DOHH2 (cell line): ENCODE data around the gene SALL2.

Experiments used
- H3F3A ChIP-seq: fragments of 200-600 bp; sonication (generic), shearing (Covaris generic); 2 replicates; pipeline ENCODE4 v1.6.0; 2016; ENCODE audit warnings: antibody characterized with exemption, mild to moderate bottlenecking; ENCODE audit not compliant: control insufficient read depth, insufficient read depth
- H3K27ac ChIP-seq: fragments of 200-600 bp; sonication (generic); 2 replicates; pipeline ENCODE4 v1.5.1; 2014; ENCODE audit warnings: low read depth, mild to moderate bottlenecking, low read length, moderate library complexity
- H3K27me3 ChIP-seq: fragments of 200-600 bp; sonication (generic); 2 replicates; pipeline ENCODE4 v1.6.1; 2014; ENCODE audit warnings: mild to moderate bottlenecking, low read length, mixed read lengths; ENCODE audit not compliant: control insufficient read depth
- H3K36me3 ChIP-seq: fragments of 200-600 bp; sonication (generic); 2 replicates; pipeline ENCODE4 v1.6.1; 2014; ENCODE audit warnings: mild to moderate bottlenecking, low read length, moderate library complexity, mixed read lengths; ENCODE audit not compliant: control insufficient read depth
- H3K4me1 ChIP-seq: fragments of 200-600 bp; sonication (generic); 2 replicates; pipeline ENCODE4 v1.6.1; 2014; ENCODE audit warnings: mild to moderate bottlenecking, low read length, mixed read lengths; ENCODE audit not compliant: control insufficient read depth
- H3K4me2 ChIP-seq: fragments of 200-600 bp; sonication (generic); 2 replicates; pipeline ENCODE4 v1.6.0; 2014; ENCODE audit warnings: mild to moderate bottlenecking, low read length, moderate library complexity
- H3K4me3 ChIP-seq: fragments of 200-600 bp; sonication (generic); 2 replicates; pipeline ENCODE4 v1.5.1; 2014; ENCODE audit warnings: mild to moderate bottlenecking, low read length, mixed read lengths
- H3K79me2 ChIP-seq: fragments of 200-600 bp; sonication (generic); 2 replicates; pipeline ENCODE4 v1.6.1; 2014; ENCODE audit warnings: mild to moderate bottlenecking, low read length, mixed read lengths; ENCODE audit not compliant: control insufficient read depth
- H3K9me2 ChIP-seq: fragments of 200-600 bp; sonication (generic); replicated peaks from 2 replicates; pipeline ENCODE4 v1.6.1; 2014; ENCODE audit warnings: mild to moderate bottlenecking, low read length, mixed read lengths; ENCODE audit not compliant: control insufficient read depth
- H3K9me3 ChIP-seq: fragments of 200-600 bp; sonication (generic); 2 replicates; pipeline ENCODE4 v1.6.1; 2014; ENCODE audit warnings: antibody characterized with exemption, low read length, mixed read lengths; ENCODE audit not compliant: control insufficient read depth, insufficient read depth
- H4K20me1 ChIP-seq: fragments of 200-600 bp; sonication (generic); 2 replicates; pipeline ENCODE4 v1.6.0; 2014; ENCODE audit warnings: low read depth, mild to moderate bottlenecking, antibody characterized with exemption, low read length, moderate library complexity; ENCODE audit not compliant: control insufficient read depth, insufficient read depth
- CTCF ChIP-seq: fragments of 200-600 bp; sonication (generic); IDR thresholded peaks from one replicate; pipeline ENCODE4 v1.5.1; 2014; ENCODE audit warnings: antibody characterized with exemption, mild to moderate bottlenecking, low read depth, low read length; ENCODE audit not compliant: poor library complexity, severe bottlenecking
- EZH2phosphoT487 ChIP-seq: fragments of 200-600 bp; sonication (generic); IDR thresholded peaks from 2 replicates; pipeline ENCODE4 v1.6.1; 2017; ENCODE audit warnings: borderline replicate concordance, mild to moderate bottlenecking, antibody characterized with exemption, low read length, moderate library complexity, mixed read lengths

Gene SALL2

GRCh38 chr14:21524575-21525490 is 1.3 kb downstream of the SALL2 start:
- H3K27me3 ChIP-seq, result no peaks in the 10 kb centered on the region
- peak overlapping the region; percentile 98 for H3K4me2 ChIP-seq
- peak overlapping the region; percentile 86 for H3K4me3 ChIP-seq
- peaks cover 36% of the 10 kb centered on the region for H3K4me1 ChIP-seq
- H3K9me2 ChIP-seq, result no peaks in the 10 kb centered on the region
- TF ChIP-seq EZH2phosphoT487 (no peak), CTCF (no peak)
- H3K27ac ChIP-seq, result no peak overlapping the region
- H4K20me1 ChIP-seq, result no peaks in the 10 kb centered on the region
- peaks cover 4% of the 10 kb centered on the region for H3K79me2 ChIP-seq
- H3K36me3 ChIP-seq, result 0 out of 2 replicates have a peak, but pooled peaks cover 4% of the 10 kb centered on the region
- H3F3A ChIP-seq, result peaks cover 13% of the 10 kb centered on the region
- H3K9me3 ChIP-seq, result no peaks in the 10 kb centered on the region

GRCh38 chr14:21523203-21523602 is 2.9 kb downstream of the SALL2 start:
- no peaks in the 10 kb centered on the region for H4K20me1 ChIP-seq
- H3K4me1 ChIP-seq, result peaks cover 24% of the 10 kb centered on the region
- H3K27me3 ChIP-seq, result no peaks in the 10 kb centered on the region
- TF ChIP-seq CTCF (no peak), EZH2phosphoT487 (no peak)
- no peak overlapping the region for H3K4me2 ChIP-seq
- no peaks in the 10 kb centered on the region for H3K9me3 ChIP-seq
- H3K36me3 ChIP-seq, result 0 out of 2 replicates have a peak, but pooled peaks cover 4% of the 10 kb centered on the region
- H3K79me2 ChIP-seq, result peaks cover 4% of the 10 kb centered on the region
- H3K9me2 ChIP-seq, result no peaks in the 10 kb centered on the region
- H3K4me3 ChIP-seq, result no peak overlapping the region
- H3K27ac ChIP-seq, result no peak overlapping the region
- peaks cover 3% of the 10 kb centered on the region; the same call in 1 of the 2 replicates for H3F3A ChIP-seq

GRCh38 chr14:21521501-21521900 is 4.6 kb downstream of the SALL2 start:
- H3K27me3 ChIP-seq, result no peaks in the 10 kb centered on the region
- peaks cover 4% of the 10 kb centered on the region for H3K79me2 ChIP-seq
- H3K9me3 ChIP-seq, result no peaks in the 10 kb centered on the region
- no peak overlapping the region for H3K4me3 ChIP-seq
- H4K20me1 ChIP-seq, result no peaks in the 10 kb centered on the region
- H3K4me2 ChIP-seq, result no peak overlapping the region
- H3K9me2 ChIP-seq, result no peaks in the 10 kb centered on the region
- peaks cover 7% of the 10 kb centered on the region for H3K4me1 ChIP-seq
- H3K27ac ChIP-seq, result no peak overlapping the region
- 0 out of 2 replicates have a peak, but pooled peaks cover 4% of the 10 kb centered on the region for H3K36me3 ChIP-seq
- no peaks in the 10 kb centered on the region for H3F3A ChIP-seq
- no peak for TF ChIP-seq CTCF
